Nephron progenitor cell (in vitro differentiated cells): ENCODE results near the gene C19orf25.

Experiments
- DNase-seq: peaks from one replicate; pipeline ENCODE4 v3.0.0; 2021
- H3K27ac Mint-ChIP-seq: 2 replicates; pipeline ENCODE4 v1.8.0; 2021; ENCODE audit warnings: mild to moderate bottlenecking, moderate library complexity, mixed read lengths
- H3K27me3 Mint-ChIP-seq: 2 replicates; pipeline ENCODE4 v1.8.0; 2021; ENCODE audit warnings: mild to moderate bottlenecking, low read depth, mixed read lengths; ENCODE audit not compliant: poor library complexity
- H3K36me3 Mint-ChIP-seq: 2 replicates; pipeline ENCODE4 v1.8.0; 2021; ENCODE audit warnings: low read depth, mixed read lengths
- H3K4me1 Mint-ChIP-seq: 2 replicates; pipeline ENCODE4 v1.8.0; 2021; ENCODE audit warnings: mixed read lengths
- H3K4me3 Mint-ChIP-seq: 2 replicates; pipeline ENCODE4 v1.8.0; 2021; ENCODE audit warnings: mild to moderate bottlenecking, moderate library complexity, mixed read lengths
- H3K9me3 Mint-ChIP-seq: 2 replicates; pipeline ENCODE4 v1.8.0; 2021; ENCODE audit warnings: mild to moderate bottlenecking, moderate library complexity, mixed read lengths
- CTCF ChIP-seq: fragments of 200-600 bp; sonication (generic); IDR thresholded peaks from 2 replicates; pipeline ENCODE4 v1.5.0; 2021; ENCODE audit warnings: antibody characterized with exemption

C19orf25 gene

GRCh38 chr19:1475751-1476437 lies 3.1 kb downstream of the C19orf25 start:
- H3K9me3 Mint-ChIP-seq = no peaks in the 10 kb centered on the region
- TF ChIP-seq CTCF = no peak
- DNase-seq = no peak
- H3K4me3 Mint-ChIP-seq = no peak overlapping the region
- H3K4me1 Mint-ChIP-seq = peaks cover 23% of the 10 kb centered on the region
- H3K36me3 Mint-ChIP-seq = peaks cover 5% of the 10 kb centered on the region
- H3K27me3 Mint-ChIP-seq = peaks cover 34% of the 10 kb centered on the region
- no peak overlapping the region for H3K27ac Mint-ChIP-seq

GRCh38 chr19:1474765-1475351 lies 4.2 kb downstream of the C19orf25 start:
- Mint-ChIP-seq H3K4me3 (no peak overlapping the region), H3K4me1 (peaks cover 26% of the 10 kb centered on the region), H3K9me3 (no peaks in the 10 kb centered on the region), H3K27ac (no peak overlapping the region), H3K36me3 (peaks cover 5% of the 10 kb centered on the region), H3K27me3 (peaks cover 44% of the 10 kb centered on the region)
- no peak for TF ChIP-seq CTCF
- no peak for DNase-seq

GRCh38 chr19:1474011-1474764 lies 4.8 kb downstream of the C19orf25 start:
- Mint-ChIP-seq H3K4me3 (no peak overlapping the region), H3K9me3 (no peaks in the 10 kb centered on the region), H3K27me3 (peaks cover 45% of the 10 kb centered on the region), H3K4me1 (peaks cover 23% of the 10 kb centered on the region), H3K36me3 (peaks cover 5% of the 10 kb centered on the region), H3K27ac (no peak overlapping the region)
- no peak for TF ChIP-seq CTCF
- no peak for DNase-seq

GRCh38 chr19:1473085-1473851 lies 5.7 kb downstream of the C19orf25 start:
- peaks cover 53% of the 10 kb centered on the region for H3K27me3 Mint-ChIP-seq
- H3K27ac Mint-ChIP-seq = no peak overlapping the region
- H3K9me3 Mint-ChIP-seq = no peaks in the 10 kb centered on the region
- H3K36me3 Mint-ChIP-seq = peaks cover 5% of the 10 kb centered on the region
- peaks cover 17% of the 10 kb centered on the region for H3K4me1 Mint-ChIP-seq
- H3K4me3 Mint-ChIP-seq = no peak overlapping the region
- DNase-seq = no peak
- TF ChIP-seq CTCF = no peak

GRCh38 chr19:1472231-1473084 lies 6.6 kb downstream of the C19orf25 start:
- Mint-ChIP-seq H3K27me3 (peaks cover 60% of the 10 kb centered on the region), H3K36me3 (peaks cover 4% of the 10 kb centered on the region), H3K4me3 (no peak overlapping the region), H3K27ac (no peak overlapping the region), H3K4me1 (peaks cover 10% of the 10 kb centered on the region), H3K9me3 (no peaks in the 10 kb centered on the region)
- TF ChIP-seq CTCF = no peak
- no peak for DNase-seq
